Measurements from ENCODE around the gene CNTFR.

The CNTFR gene

GRCh38 chr9:34590381-34591247 is 1.1 kb upstream of the CNTFR start:
- DNase-seq (ENCODE audit: low read depth in 2 of 2) = no peak

DNA sequence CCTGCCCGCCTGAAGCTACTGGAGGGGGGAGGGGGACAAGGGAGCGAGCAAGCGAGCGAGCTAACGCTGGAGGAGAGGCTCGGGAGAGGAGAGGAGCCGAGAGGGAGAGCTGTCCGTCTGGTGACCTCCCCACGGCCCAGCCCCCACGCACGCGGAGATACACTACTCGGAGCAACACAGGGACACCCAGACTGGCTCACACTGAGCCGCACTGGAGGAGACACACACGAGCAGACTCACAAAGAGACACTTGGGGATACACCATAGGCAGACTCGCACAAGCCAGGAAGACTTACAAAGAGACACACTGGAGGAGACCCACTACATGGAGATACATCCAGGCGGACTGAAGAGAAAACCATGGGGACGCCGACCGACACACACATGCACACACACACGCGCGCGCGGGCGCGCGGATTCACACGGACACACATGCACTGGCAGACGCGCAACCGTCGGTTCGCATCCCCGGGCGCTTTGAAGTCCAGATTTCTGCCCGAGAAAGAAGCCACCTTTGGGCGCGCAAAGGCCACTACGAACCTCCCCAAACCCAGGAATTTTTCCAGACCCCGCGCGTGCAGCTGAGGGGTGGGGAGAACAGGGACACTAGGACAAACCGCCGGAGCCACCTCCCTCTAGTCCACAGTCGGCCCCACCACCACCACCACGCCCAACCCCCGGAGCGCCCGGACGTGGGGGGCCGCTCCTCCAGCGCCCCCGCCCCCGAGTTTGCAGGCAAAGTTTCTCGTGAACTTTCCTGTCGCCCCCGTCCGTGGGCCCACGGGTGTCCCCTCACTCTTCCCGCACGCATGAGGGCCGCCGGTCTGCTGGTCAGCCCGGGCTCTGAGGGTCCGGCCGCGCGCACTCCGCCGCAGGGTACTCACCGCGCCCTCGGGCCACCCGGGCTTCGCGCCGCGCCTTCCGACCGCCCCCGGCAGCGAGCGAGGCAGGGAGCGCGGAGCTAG is 571 bp downstream of the CNTFR start:
- no peak for DNase-seq (ENCODE audit: low read depth in 2 of 2)

GRCh38 chr9:34587271-34587670 is 2.3 kb downstream of the CNTFR start:
- no peak for DNase-seq (ENCODE audit: low read depth in 2 of 2)

DNA sequence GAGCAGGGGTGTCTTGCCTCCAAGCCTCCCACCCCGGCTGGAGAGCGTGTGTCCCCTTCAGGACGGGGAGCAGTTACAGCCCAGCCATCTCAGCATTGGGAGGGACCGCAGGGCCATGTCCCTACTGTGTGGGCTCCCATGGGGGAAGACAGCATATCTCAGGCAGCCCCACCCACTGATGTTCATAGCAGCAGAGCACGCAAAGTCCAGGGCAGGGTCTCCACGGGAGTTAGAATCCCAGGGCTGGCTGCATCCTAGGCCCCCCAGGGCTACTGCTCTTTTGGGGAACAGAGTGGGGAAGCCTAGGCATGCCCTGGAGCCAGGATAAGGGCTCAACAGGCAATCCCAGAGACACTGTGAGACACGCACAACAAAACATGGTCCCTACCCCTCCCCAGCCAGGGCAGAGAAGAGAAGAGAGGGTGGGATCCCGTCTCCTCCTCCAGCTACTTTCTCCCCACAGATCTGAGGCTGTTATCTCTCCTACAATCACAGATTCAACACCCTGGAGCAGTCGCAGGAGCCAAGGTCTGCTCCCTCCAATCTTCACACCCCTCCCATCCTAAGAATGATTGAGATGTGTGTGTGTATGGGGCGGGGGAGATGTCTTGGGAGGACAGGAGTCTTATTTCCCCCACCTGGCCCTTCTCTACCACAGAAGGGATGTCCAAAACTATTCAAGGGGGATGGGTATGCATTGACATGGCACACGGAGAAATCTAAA is 3.4 kb downstream of the CNTFR start:
- no peak for DNase-seq (ENCODE audit: low read depth in 2 of 2)

DNA sequence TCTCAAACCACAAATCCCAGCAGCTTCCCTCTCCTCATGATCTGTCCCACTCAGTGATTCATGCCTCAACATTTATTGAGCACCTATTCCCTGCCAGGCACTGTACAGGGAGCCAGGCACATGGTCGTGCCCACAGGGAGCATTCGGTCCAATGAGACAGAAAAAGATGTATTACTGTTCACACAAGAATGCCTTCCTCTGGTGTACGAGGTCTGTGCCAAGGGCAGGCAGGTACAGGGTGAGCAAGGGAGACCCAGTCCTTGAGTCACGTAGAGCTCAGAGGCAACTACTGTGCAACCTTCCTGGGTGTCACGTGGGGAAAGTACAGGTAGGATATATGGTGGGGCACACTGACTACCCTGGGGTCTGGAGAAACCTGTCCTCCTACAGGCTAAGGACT is 4.6 kb downstream of the CNTFR start:
- no peak for DNase-seq (ENCODE audit: low read depth in 2 of 2)

DNA sequence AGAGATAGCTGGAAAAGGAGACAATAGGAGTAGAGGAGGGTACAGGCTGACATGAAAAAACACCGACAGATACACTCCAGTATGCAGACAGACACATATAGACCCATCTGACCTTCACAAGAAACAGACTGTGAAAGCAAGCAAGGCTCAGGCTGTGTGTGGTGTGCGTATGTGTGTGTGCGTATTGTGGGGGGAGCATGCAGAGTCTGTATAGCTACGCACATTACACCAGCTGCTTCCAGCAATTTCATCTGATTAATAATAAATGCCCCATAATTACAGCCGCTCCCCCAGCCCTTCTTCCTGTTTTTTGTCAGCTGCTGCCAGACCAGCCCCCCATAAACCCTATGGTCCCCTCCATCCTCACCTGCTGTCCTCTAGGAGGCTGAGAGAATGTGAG is 6.7 kb downstream of the CNTFR start:
- no peak for DNase-seq (ENCODE audit: low read depth in 2 of 2)

- DNase-seq (ENCODE audit: low read depth in 2 of 2) = no peak
Observed at GRCh38 chr9:34581318-34581717, 8.2 kb downstream of the CNTFR start.

GRCh38 chr9:34580358-34580757 is 9.2 kb downstream of the CNTFR start:
- DNase-seq (ENCODE audit: low read depth in 2 of 2) = no peak

DNA sequence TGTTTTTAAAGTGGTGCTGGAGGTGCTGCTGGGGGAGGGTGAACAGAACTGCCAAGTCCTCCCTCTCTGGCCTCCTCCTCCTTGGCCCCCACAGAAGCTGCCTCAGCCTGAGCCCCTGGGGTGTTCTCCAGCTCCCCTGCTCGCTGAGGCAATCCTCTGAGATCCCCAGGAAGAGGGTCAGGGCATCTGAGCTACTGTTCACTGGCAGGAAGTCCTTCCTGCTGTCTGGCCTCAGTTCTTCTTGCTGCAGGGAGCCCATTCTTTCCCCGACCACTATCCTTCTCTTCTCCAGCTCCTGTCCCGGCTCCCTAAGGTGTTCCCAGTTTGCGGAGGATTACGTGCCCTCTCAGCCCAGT is 9.7 kb downstream of the CNTFR start:
- DNase-seq (ENCODE audit: low read depth in 2 of 2) = no peak

DNA sequence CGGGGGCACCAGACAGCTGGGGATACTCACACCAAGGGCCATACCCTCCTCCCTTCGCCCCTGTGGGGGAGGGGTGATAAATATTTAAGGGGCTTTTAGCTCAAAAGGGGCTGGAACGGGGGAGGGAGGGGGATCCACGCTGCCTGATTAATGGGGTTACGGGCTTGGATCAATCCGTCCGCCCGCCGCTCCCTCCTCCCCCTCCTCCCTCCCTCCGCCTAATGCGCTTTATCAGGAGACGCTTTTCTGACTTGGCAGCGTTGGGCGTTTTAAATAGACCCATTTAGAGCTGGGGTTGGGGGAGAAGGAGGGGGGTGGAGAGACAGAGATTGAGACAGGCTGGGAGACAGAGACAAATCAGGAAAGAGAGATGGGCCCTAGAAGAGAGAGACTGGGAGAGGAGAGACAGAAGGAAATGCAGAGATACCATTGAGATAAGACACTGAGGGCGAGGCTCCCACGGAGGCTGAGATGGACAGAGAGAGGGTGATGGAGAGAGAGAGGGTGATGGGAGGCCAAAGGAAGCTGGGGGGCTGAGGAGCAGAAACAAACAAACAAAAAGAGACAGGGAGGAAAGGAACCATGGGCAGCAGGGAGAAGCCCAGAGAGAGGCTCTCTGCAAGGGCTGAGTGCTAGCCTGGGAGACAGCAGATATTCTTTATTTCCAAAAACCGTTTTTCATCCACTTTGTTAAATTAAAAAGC is 10.3 kb downstream of the CNTFR start:
- no peak for DNase-seq (ENCODE audit: low read depth in 2 of 2)

DNA sequence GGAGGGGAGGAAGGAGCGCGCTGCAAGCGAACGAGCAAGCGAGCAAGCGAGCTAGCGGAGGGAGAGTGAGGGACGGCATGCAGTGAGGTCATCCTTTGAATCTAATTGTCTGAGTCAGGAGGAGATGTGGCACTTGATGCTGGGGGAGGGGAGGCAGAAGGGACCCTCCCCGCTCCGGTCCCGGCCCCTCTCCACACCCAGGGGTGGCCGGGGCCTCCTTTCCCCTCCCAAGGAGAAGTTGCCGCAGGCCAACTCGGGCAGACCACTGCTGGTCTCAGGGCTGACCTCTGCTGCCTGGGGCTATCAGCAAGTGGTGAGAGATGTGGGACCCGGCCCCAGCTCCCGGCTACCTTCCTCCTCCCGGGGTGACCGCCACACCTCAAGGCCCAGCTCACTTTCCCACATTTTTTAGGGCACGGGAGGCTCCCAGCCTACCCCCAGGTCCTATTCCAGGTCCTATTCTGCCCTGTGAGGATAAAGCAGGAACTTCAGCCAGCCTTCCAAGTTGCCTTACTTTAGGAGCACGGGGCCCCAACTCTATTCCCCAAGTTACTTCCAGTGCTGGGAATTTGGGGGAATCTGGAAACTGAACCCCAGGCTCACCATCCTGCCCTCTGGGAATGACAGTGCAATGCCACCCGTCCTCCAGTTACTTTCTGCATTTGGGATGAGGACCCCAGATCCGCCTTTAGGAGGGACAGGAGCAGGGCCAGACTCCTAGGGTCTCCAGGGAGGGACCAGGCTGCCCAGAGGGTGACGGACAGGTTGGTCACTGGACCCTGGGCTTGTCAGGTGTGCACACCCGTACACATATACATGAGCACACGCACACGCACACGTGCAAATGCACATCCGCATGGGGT is 11.1 kb downstream of the CNTFR start:
- no peak for DNase-seq (ENCODE audit: low read depth in 2 of 2)

DNA sequence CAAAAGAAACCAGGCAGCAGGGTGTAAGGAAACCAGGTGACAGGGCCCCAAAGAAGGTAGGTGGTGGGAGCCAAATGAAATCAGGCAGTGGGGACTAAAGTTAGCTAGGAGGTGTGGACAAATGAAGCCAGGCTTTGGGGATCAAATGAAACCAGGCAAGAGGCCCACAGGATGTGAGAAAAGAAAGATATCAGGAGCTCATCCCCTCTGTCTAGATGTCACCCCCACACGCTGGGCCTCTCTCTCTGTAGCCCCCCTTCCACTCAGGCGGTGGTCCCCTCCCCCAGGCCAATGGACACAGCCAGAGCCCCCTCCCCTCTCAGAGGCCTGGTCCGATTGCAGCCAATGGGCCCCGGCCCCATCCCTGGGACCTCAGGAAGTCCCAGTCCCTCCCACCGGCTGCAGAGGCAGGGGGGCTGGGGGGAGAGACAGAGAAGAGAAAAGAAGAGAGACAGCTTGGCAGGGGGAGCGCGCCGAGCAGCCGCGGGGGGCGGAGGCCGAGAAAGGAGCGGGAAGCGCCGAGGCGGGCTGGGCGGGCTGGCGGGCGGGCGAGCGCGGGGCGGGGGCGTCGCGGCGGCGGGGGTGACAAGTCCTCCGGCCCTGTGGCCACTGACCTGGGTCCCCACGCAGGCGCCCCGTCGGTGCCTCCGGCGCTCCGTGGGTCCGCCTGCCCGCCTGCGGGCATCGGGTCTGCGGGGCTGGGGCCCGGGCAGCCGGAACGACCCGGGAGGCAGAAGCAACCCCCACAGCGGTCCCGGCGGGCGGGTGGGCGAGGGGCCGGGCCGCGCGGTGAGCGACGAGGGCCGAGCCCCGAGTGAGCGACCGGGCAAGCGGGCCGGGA is 11.9 kb downstream of the CNTFR start:
- no peak for DNase-seq (ENCODE audit: low read depth in 2 of 2)

GRCh38 chr9:34576597-34577399 is 12.7 kb downstream of the CNTFR start:
- no peak for DNase-seq (ENCODE audit: low read depth in 2 of 2)

GRCh38 chr9:34575862-34576596 is 13.5 kb downstream of the CNTFR start:
- no peak for DNase-seq (ENCODE audit: low read depth in 2 of 2)

DNA sequence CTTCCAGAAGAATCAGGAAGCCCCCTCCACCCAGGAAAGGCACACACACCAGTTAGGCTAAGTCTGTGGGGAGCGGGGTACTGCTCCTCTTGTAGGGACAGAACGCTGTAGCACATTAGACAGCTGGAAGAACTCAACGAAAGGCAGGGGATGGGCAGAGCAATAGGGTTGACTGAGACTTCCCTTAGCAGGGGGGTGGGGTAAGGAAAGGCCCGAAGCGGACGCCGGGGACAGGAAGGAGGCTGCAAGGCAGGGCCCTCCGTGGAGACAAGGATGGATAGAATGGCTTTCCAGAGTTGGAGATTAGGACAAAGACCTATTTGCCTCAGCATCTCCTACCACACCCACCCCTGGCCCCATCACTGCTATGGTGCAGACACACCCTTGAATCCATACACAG is 14.3 kb downstream of the CNTFR start:
- no peak for DNase-seq (ENCODE audit: low read depth in 2 of 2)

DNA sequence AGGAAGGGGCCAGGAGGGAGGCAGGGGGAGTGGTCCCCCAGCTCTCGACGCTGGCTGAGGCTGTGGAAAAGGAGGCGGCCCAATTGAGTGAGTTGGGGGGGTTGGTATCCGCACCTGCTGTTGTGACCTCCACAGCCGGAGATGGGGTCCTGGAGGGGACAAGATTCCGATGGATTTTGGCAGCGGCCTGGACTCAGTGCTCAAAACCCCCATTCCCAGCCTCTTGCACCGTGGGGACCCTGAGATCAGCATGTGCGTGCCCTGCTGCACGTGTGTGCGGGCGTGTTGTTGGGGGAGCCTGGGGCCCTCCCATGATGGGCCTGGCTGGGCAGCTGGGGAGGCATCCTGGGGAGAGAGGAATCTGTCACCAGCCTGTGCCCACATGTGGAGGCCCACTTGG is 15.0 kb downstream of the CNTFR start:
- DNase-seq (ENCODE audit: low read depth in 2 of 2) = no peak

DNA sequence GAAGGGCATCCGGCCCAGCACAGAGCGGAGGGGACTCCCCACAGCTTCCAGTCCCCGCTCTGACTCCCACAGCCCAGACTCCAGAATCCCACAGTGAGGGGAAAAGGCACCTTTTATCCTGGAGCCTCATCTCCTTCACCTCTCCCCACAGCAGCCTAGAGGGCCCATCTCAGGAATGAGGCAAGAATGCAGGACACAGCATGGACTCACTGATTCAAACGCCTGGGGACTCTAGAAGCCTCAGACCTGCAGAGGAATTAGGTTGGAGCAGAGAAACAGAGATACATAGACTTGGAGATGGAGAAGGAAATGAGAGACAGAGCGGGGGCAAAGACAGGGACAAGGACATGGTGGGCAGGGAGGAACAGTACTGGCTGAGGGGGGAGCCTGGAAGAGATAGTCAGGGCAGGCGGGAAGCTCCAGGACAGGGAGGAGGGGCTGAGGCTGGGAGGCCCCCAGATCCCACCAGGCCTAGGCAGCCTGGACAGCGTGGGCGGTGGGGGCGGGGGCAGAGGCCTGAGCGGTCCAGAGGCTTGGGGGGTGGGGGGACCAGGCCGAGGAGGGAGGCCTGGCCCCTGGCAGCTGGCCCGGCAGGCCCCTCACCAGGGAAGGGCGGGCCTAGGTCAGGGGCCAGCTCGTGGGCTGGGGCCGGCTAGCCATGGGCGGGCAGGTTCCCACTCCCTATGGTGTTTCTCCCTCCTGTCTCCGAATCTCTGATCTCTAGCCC is 15.8 kb downstream of the CNTFR start:
- no peak for DNase-seq (ENCODE audit: low read depth in 2 of 2)
